Type B pancreatic cell (in vitro differentiated cells): ENCODE data around the gene SCNN1G. TPM values are rescaled to one million over a fixed set of nuclear protein-coding genes. Genes with fewer than 3 reads are reported as not detected.
A peak's percentile ranks its signal among the peaks of the same experiment; 100 is the strongest.
"Not testable (repeated sequence)": the region's sequence is repeated elsewhere in the genome, so short reads cannot be mapped to it uniquely, and the experiment has no call there.

Experiments
- DNase-seq: peaks from one replicate; pipeline ENCODE4 v3.0.0; 2021; ENCODE audit warnings: mixed read lengths; ENCODE audit not compliant: unreplicated experiment; ENCODE audit errors: extremely low spot score
- H3K27ac Mint-ChIP-seq: 2 replicates; pipeline ENCODE4 v1.8.0; 2021; ENCODE audit warnings: mild to moderate bottlenecking, mixed read lengths
- H3K27me3 Mint-ChIP-seq: 2 replicates; pipeline ENCODE4 v1.8.0; 2021; ENCODE audit warnings: mixed read lengths
- H3K36me3 Mint-ChIP-seq: 2 replicates; pipeline ENCODE4 v1.8.0; 2021; ENCODE audit warnings: mixed read lengths
- H3K4me1 Mint-ChIP-seq: one replicate; pipeline ENCODE4 v1.8.0; 2021; ENCODE audit warnings: mixed read lengths; ENCODE audit not compliant: unreplicated experiment
- H3K4me3 Mint-ChIP-seq: 2 replicates; pipeline ENCODE4 v1.8.0; 2021; ENCODE audit warnings: mild to moderate bottlenecking, mixed read lengths
- H3K9me3 Mint-ChIP-seq: 2 replicates; pipeline ENCODE4 v1.8.0; 2021; ENCODE audit warnings: mixed read lengths
- CTCF ChIP-seq: fragments of 200-600 bp; sonication (generic); conservative IDR thresholded peaks from 2 replicates; pipeline ENCODE4 v1.5.0; 2021; ENCODE audit warnings: antibody characterized with exemption, mild to moderate bottlenecking
- total RNA-seq: library from RNA; stranded (reverse); gene quantifications from 2 replicates; pipeline ENCODE4 v1.2.1, GENCODE V29; 2021; ENCODE audit warnings: low replicate concordance

The SCNN1G gene
- total RNA-seq, 1 donor from 2014 or later = 1.3 TPM

- no peaks in the 10 kb centered on the region for H3K9me3 Mint-ChIP-seq
- H3K36me3 Mint-ChIP-seq = peaks cover 3% of the 10 kb centered on the region
- H3K4me3 Mint-ChIP-seq = no peak overlapping the region
- H3K27ac Mint-ChIP-seq = no peak overlapping the region
- H3K27me3 Mint-ChIP-seq = no peaks in the 10 kb centered on the region
- DNase-seq = no peak
- peaks cover 20% of the 10 kb centered on the region for H3K4me1 Mint-ChIP-seq
- TF ChIP-seq CTCF = no peak
Observed at GRCh38 chr16:23140107-23140506, 42.4 kb upstream of the SCNN1G start.

GRCh38 chr16:23141033-23141432 is 41.5 kb upstream of the SCNN1G start:
- H3K27ac Mint-ChIP-seq = no peak overlapping the region
- H3K36me3 Mint-ChIP-seq = peaks cover 4% of the 10 kb centered on the region
- H3K9me3 Mint-ChIP-seq = no peaks in the 10 kb centered on the region
- H3K4me1 Mint-ChIP-seq = peaks cover 24% of the 10 kb centered on the region
- no peak overlapping the region for H3K4me3 Mint-ChIP-seq
- no peak for TF ChIP-seq CTCF
- DNase-seq = no peak
- H3K27me3 Mint-ChIP-seq = no peaks in the 10 kb centered on the region

- Mint-ChIP-seq H3K27ac (no peak overlapping the region), H3K9me3 (no peaks in the 10 kb centered on the region), H3K4me3 (no peak overlapping the region), H3K4me1 (peaks cover 24% of the 10 kb centered on the region), H3K36me3 (peaks cover 4% of the 10 kb centered on the region), H3K27me3 (no peaks in the 10 kb centered on the region)
- no peak for TF ChIP-seq CTCF
- DNase-seq = no peak
Observed at GRCh38 chr16:23141500-23141899, 41.0 kb upstream of the SCNN1G start.

GRCh38 chr16:23141959-23142740 is 40.4 kb upstream of the SCNN1G start:
- H3K27me3 Mint-ChIP-seq = no peaks in the 10 kb centered on the region
- H3K4me1 Mint-ChIP-seq = peaks cover 31% of the 10 kb centered on the region
- DNase-seq = no peak
- no peaks in the 10 kb centered on the region for H3K9me3 Mint-ChIP-seq
- no peak for TF ChIP-seq CTCF
- H3K36me3 Mint-ChIP-seq = peaks cover 4% of the 10 kb centered on the region
- no peak overlapping the region for H3K27ac Mint-ChIP-seq
- H3K4me3 Mint-ChIP-seq = no peak overlapping the region

DNA sequence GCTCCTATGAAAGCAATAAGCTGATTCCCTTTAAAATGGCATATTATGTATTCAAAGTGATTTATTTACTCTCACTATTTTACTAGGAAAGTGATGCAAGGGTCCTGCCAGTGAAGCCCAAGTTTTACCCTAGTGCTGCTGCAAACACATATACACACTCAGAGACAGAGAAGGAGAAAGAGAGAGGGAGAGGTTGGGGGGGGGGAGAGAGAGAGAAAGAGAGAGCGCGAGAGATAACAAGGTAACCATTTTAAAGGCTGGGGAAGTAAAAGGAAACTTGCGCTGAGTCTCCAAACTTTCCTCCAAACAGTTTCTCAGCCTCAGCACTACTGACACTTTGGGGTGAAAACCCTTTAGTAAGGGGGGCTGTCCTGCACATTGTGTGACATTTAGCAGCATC is 39.2 kb upstream of the SCNN1G start:
- peak overlapping the region; percentile 34 for H3K4me3 Mint-ChIP-seq
- no peak overlapping the region for H3K27ac Mint-ChIP-seq
- H3K9me3 Mint-ChIP-seq = no peaks in the 10 kb centered on the region
- peaks cover 39% of the 10 kb centered on the region for H3K4me1 Mint-ChIP-seq
- no peak for TF ChIP-seq CTCF
- DNase-seq = no peak
- peaks cover 4% of the 10 kb centered on the region for H3K36me3 Mint-ChIP-seq
- peaks cover 3% of the 10 kb centered on the region for H3K27me3 Mint-ChIP-seq

- not testable (repeated sequence) for H3K27me3 Mint-ChIP-seq, H3K4me3 Mint-ChIP-seq, DNase-seq, H3K27ac Mint-ChIP-seq, H3K9me3 Mint-ChIP-seq, H3K36me3 Mint-ChIP-seq
- peaks cover 39% of the 10 kb centered on the region for H3K4me1 Mint-ChIP-seq
Observed at GRCh38 chr16:23144393-23144792, 38.2 kb upstream of the SCNN1G start.
